ENCODE data around the gene TARP.

The TARP gene

GRCh38 chr7:38222481-38223096 is 50.8 kb downstream of the TARP start:
- Mint-ChIP-seq H3K4me3 (no peak overlapping the region), H3K36me3 (peaks cover 21% of the 10 kb centered on the region), H3K9me3 (no peaks in the 10 kb centered on the region), H3K27ac (no peak overlapping the region), H3K27me3 (ENCODE audit: insufficient read depth, low read depth) (no peaks in the 10 kb centered on the region), H3K4me1 (no peaks in the 10 kb centered on the region)
- TF ChIP-seq EZH2phosphoT487 (IDR thresholded peaks at IDR 0.05): no peak
- TF ChIP-seq EZH2 (IDR thresholded peaks at IDR 0.05): no peak
- peak; percentile 86 for TF ChIP-seq CTCF (IDR thresholded peaks at IDR 0.05)
- Histone ChIP-seq H3K4me1 (no peaks in the 10 kb centered on the region), H4K20me1 (ENCODE audit: low read depth) (no peaks in the 10 kb centered on the region), H3K27me3 (no peaks in the 10 kb centered on the region), H3K9me3 (ENCODE audit: low read depth) (no peaks in the 10 kb centered on the region), H3K36me3 (peaks cover 10% of the 10 kb centered on the region), H3F3A (ENCODE audit: low read depth) (no peaks in the 10 kb centered on the region), H3K79me2 (ENCODE audit: low read depth) (no peaks in the 10 kb centered on the region), H3K4me2 (no peak overlapping the region), H3K9ac (no peak overlapping the region), H3K27ac (no peak overlapping the region), H2AFZ (replicated peaks) (no peak overlapping the region), H3K4me3 (no peak overlapping the region)
- DNase-seq (ENCODE audit: low spot score): peak; percentile 55

- Mint-ChIP-seq H3K4me3 (no peak overlapping the region), H3K9me3 (no peaks in the 10 kb centered on the region), H3K27me3 (ENCODE audit: insufficient read depth, low read depth) (no peaks in the 10 kb centered on the region), H3K36me3 (peaks cover 25% of the 10 kb centered on the region), H3K27ac (no peak overlapping the region), H3K4me1 (peaks cover 2% of the 10 kb centered on the region)
- H3K4me1 ChIP-seq: no peaks in the 10 kb centered on the region
- TF ChIP-seq EZH2phosphoT487 (IDR thresholded peaks at IDR 0.05): no peak
- TF ChIP-seq EZH2 (IDR thresholded peaks at IDR 0.05): no peak
- no peak for TF ChIP-seq CTCF (IDR thresholded peaks at IDR 0.05)
- no peaks in the 10 kb centered on the region for H4K20me1 ChIP-seq (ENCODE audit: low read depth)
- H3K36me3 ChIP-seq: peaks cover 10% of the 10 kb centered on the region
- no peak overlapping the region for H3K9ac ChIP-seq
- H3K4me3 ChIP-seq: no peak overlapping the region
- no peaks in the 10 kb centered on the region for H3K9me3 ChIP-seq (ENCODE audit: low read depth)
- H3F3A ChIP-seq (ENCODE audit: low read depth): peaks cover 2% of the 10 kb centered on the region
- no peaks in the 10 kb centered on the region for H3K79me2 ChIP-seq (ENCODE audit: low read depth)
- no peak overlapping the region for H3K4me2 ChIP-seq
- DNase-seq (ENCODE audit: low spot score): no peak
- H2AFZ ChIP-seq (replicated peaks): no peak overlapping the region
- H3K27me3 ChIP-seq: no peaks in the 10 kb centered on the region
- no peak overlapping the region for H3K27ac ChIP-seq
Measured at GRCh38 chr7:38220452-38220851, 53.0 kb downstream of the TARP start.

GRCh38 chr7:38217672-38218071 is 55.8 kb downstream of the TARP start:
- peaks cover 18% of the 10 kb centered on the region for H3K36me3 Mint-ChIP-seq
- Histone ChIP-seq H3K4me1 (no peaks in the 10 kb centered on the region), H3K27ac (no peak overlapping the region), H3K36me3 (peaks cover 10% of the 10 kb centered on the region), H3K4me2 (no peak overlapping the region), H3F3A (ENCODE audit: low read depth) (peaks cover 5% of the 10 kb centered on the region), H2AFZ (replicated peaks) (no peak overlapping the region), H3K9me3 (ENCODE audit: low read depth) (no peaks in the 10 kb centered on the region), H3K4me3 (no peak overlapping the region), H3K79me2 (ENCODE audit: low read depth) (peaks cover 4% of the 10 kb centered on the region), H3K27me3 (no peaks in the 10 kb centered on the region), H3K9ac (no peak overlapping the region), H4K20me1 (ENCODE audit: low read depth) (peaks cover 6% of the 10 kb centered on the region)
- no peak overlapping the region for H3K27ac Mint-ChIP-seq
- no peak for DNase-seq (ENCODE audit: low spot score)
- no peak overlapping the region for H3K4me3 Mint-ChIP-seq
- H3K4me1 Mint-ChIP-seq: peaks cover 2% of the 10 kb centered on the region
- TF ChIP-seq EZH2phosphoT487 (IDR thresholded peaks at IDR 0.05) (no peak), EZH2 (IDR thresholded peaks at IDR 0.05) (no peak), CTCF (IDR thresholded peaks at IDR 0.05) (no peak)
- H3K27me3 Mint-ChIP-seq (ENCODE audit: insufficient read depth, low read depth): peaks cover 2% of the 10 kb centered on the region
- H3K9me3 Mint-ChIP-seq: no peaks in the 10 kb centered on the region
